Smooth muscle cell (in vitro differentiated cells): Measurements from ENCODE around the gene SLC1A7. TPM values are rescaled to one million over a fixed set of nuclear protein-coding genes. Genes with fewer than 3 reads are reported as not detected.

Experiments
- DNase-seq: peaks from one replicate; lab custom pipeline; 2025; ENCODE audit not compliant: unreplicated experiment; lab: John Stamatoyannopoulos, UW
- H2AFZ ChIP-seq: fragments of 200-600 bp; sonication (generic); 2 replicates; pipeline ENCODE4 v1.6.0; 2016; ENCODE audit warnings: antibody characterized with exemption, low read depth, mild to moderate bottlenecking
- H3F3A ChIP-seq: fragments of 200-600 bp; sonication (generic); 2 replicates; pipeline ENCODE4 v1.6.0; 2017; ENCODE audit warnings: antibody characterized with exemption, low read depth
- H3K27ac ChIP-seq: fragments of 200-600 bp; sonication (generic); 2 replicates; pipeline ENCODE4 v1.5.1; 2016; ENCODE audit warnings: low read depth, mild to moderate bottlenecking
- H3K27me3 ChIP-seq: fragments of 200-600 bp; sonication (generic); 2 replicates; pipeline ENCODE4 v1.6.1; 2016; ENCODE audit warnings: low read depth, mild to moderate bottlenecking
- H3K36me3 ChIP-seq: fragments of 200-600 bp; sonication (generic); 2 replicates; pipeline ENCODE4 v1.5.1; 2016; ENCODE audit warnings: low read depth
- H3K4me1 ChIP-seq: fragments of 200-600 bp; sonication (generic); 2 replicates; pipeline ENCODE4 v1.5.1; 2016; ENCODE audit warnings: low read depth
- H3K4me2 ChIP-seq: fragments of 200-600 bp; sonication (generic); 2 replicates; pipeline ENCODE4 v1.6.0; 2016; ENCODE audit warnings: mild to moderate bottlenecking
- H3K4me3 ChIP-seq: fragments of 200-600 bp; sonication (generic); 2 replicates; pipeline ENCODE4 v1.5.1; 2016; ENCODE audit warnings: mild to moderate bottlenecking
- H3K79me2 ChIP-seq: fragments of 200-600 bp; sonication (generic); 2 replicates; pipeline ENCODE4 v1.6.0; 2016; ENCODE audit warnings: low read depth, mild to moderate bottlenecking
- H3K9ac ChIP-seq: fragments of 200-600 bp; sonication (generic); 2 replicates; pipeline ENCODE4 v1.6.0; 2016; ENCODE audit warnings: low read depth
- H3K9me3 ChIP-seq: fragments of 200-600 bp; sonication (generic); replicated peaks from 2 replicates; pipeline ENCODE4 v1.5.1; 2016; ENCODE audit warnings: low read depth
- H4K20me1 ChIP-seq: fragments of 200-600 bp; sonication (generic); 2 replicates; pipeline ENCODE4 v1.6.0; 2016; ENCODE audit warnings: low read depth
- CTCF ChIP-seq: fragments of 200-600 bp; sonication (generic); IDR thresholded peaks from 2 replicates; pipeline ENCODE4 v1.5.1; 2017; ENCODE audit warnings: borderline replicate concordance, mild to moderate bottlenecking, antibody characterized with exemption; ENCODE audit not compliant: insufficient read depth, poor library complexity, severe bottlenecking
- WGBS: methylation state at CpG from one replicate; pipeline ENCODE4 v1.1.7; 2016; ENCODE audit warnings: low lambda C conversion rate; 5-methylcytosine and 5-hydroxymethylcytosine counted together
- polyA plus RNA-seq: library from polyadenylated mRNA; unstranded; fragments of >200 nt; fragmentation: Nextera tagmentation; extraction: Ambion mirVana; gene quantifications from 2 replicates; pipeline ENCODE4 v1.2.1, GENCODE V29; 2016
- total RNA-seq: library from RNA; depleted of rRNA; stranded (reverse); fragments of >200 nt; gene quantifications from 2 replicates; pipeline ENCODE4 v1.2.3, GENCODE V29; 2014

SLC1A7 gene
- total and polyA plus RNA-seq, 2 experiments from 2014 or later = 0.05 TPM; not detected in 1

DNA sequence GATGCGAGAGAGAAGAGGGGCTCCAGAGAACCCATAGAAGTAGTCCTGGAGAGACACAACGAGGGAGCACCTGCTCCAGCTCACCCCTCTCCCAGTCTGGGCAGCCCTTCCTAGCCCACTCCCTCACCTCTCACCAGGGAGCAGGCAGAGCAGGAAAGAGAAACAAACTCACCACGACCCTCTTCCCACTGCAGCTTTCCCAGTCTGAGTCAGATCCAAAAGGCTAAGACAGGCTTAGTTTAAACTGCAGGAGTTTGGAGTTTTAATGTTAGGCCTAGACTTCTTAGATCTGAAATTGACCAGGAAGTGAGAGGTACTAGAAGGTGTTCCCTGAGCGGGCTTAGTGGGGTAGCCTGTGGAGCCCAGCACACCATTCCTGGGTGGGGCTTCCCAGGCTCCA, 29.6 kb downstream of the SLC1A7 start:
- no peaks in the 10 kb centered on the region for H3K79me2 ChIP-seq
- H3K4me1 ChIP-seq = peaks cover 20% of the 10 kb centered on the region
- no peak for DNase-seq
- H3K27ac ChIP-seq = no peak overlapping the region
- peaks cover 4% of the 10 kb centered on the region for H3K9me3 ChIP-seq
- H3F3A ChIP-seq = no peaks in the 10 kb centered on the region
- no peaks in the 10 kb centered on the region for H4K20me1 ChIP-seq
- 86% methylated on average over 4 of the region's 4 CpGs for WGBS
- H3K27me3 ChIP-seq = peaks cover 11% of the 10 kb centered on the region
- H3K9ac ChIP-seq = no peak overlapping the region
- TF ChIP-seq CTCF = no peak
- no peak overlapping the region for H3K4me3 ChIP-seq
- no peaks in the 10 kb centered on the region for H3K36me3 ChIP-seq
- H2AFZ ChIP-seq = no peak overlapping the region
- H3K4me2 ChIP-seq = no peak overlapping the region

GRCh38 chr1:53112271-53112774, 30.1 kb downstream of the SLC1A7 start:
- DNase-seq = no peak
- 46% methylated on average over 2 of the region's 2 CpGs for WGBS
- Histone ChIP-seq H2AFZ (no peak overlapping the region), H3F3A (no peaks in the 10 kb centered on the region), H3K9me3 (peaks cover 4% of the 10 kb centered on the region), H3K4me3 (no peak overlapping the region), H3K36me3 (no peaks in the 10 kb centered on the region), H3K27ac (no peak overlapping the region), H3K27me3 (peaks cover 6% of the 10 kb centered on the region), H3K4me1 (peaks cover 20% of the 10 kb centered on the region), H3K79me2 (no peaks in the 10 kb centered on the region), H4K20me1 (no peaks in the 10 kb centered on the region), H3K4me2 (no peak overlapping the region), H3K9ac (no peak overlapping the region)
- TF ChIP-seq CTCF = no peak

DNA sequence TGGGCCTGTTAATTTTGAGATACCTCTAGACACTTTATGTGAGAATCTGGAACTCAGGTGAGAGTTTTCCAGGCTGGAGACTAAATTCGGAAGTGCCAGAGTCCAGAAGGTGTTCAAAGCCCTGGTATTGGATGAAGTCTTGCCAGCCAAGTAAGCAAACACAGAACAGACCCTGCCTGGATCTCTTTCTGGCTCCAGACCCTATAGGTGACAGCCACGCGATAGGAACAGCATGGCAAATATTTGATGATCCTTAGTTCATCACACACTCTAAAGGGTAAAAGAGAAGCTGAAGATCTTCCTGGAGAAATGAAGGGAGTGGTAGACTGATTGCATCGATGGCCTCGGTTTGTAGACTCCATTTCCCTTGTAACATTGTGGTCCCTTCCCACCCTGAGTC, 30.7 kb downstream of the SLC1A7 start:
- Histone ChIP-seq H2AFZ (no peak overlapping the region), H3K4me3 (no peak overlapping the region), H3K27ac (no peak overlapping the region), H3K79me2 (no peaks in the 10 kb centered on the region), H3K36me3 (no peaks in the 10 kb centered on the region), H3K4me2 (no peak overlapping the region), H3K9ac (no peak overlapping the region), H3K27me3 (no peaks in the 10 kb centered on the region), H4K20me1 (no peaks in the 10 kb centered on the region), H3F3A (no peaks in the 10 kb centered on the region), H3K4me1 (peaks cover 20% of the 10 kb centered on the region), H3K9me3 (peaks cover 4% of the 10 kb centered on the region)
- DNase-seq = no peak
- TF ChIP-seq CTCF = no peak
- 75% methylated on average over 5 of the region's 5 CpGs for WGBS

GRCh38 chr1:53111073-53111556, 31.3 kb downstream of the SLC1A7 start:
- H3K4me1 ChIP-seq = peaks cover 18% of the 10 kb centered on the region
- no peak overlapping the region for H3K9ac ChIP-seq
- H4K20me1 ChIP-seq = no peaks in the 10 kb centered on the region
- H3K4me2 ChIP-seq = peak overlapping the region; percentile 25
- H3K27me3 ChIP-seq = no peaks in the 10 kb centered on the region
- H2AFZ ChIP-seq = no peak overlapping the region
- no peaks in the 10 kb centered on the region for H3K36me3 ChIP-seq
- H3K79me2 ChIP-seq = no peaks in the 10 kb centered on the region
- DNase-seq = no peak
- H3K4me3 ChIP-seq = no peak overlapping the region
- H3K9me3 ChIP-seq = peaks cover 4% of the 10 kb centered on the region
- H3K27ac ChIP-seq = no peak overlapping the region
- no peak for TF ChIP-seq CTCF
- H3F3A ChIP-seq = no peaks in the 10 kb centered on the region
- 64% methylated on average over 10 of the region's 10 CpGs for WGBS
